Measurements from ENCODE around the gene ADAMTSL4.

DNA sequence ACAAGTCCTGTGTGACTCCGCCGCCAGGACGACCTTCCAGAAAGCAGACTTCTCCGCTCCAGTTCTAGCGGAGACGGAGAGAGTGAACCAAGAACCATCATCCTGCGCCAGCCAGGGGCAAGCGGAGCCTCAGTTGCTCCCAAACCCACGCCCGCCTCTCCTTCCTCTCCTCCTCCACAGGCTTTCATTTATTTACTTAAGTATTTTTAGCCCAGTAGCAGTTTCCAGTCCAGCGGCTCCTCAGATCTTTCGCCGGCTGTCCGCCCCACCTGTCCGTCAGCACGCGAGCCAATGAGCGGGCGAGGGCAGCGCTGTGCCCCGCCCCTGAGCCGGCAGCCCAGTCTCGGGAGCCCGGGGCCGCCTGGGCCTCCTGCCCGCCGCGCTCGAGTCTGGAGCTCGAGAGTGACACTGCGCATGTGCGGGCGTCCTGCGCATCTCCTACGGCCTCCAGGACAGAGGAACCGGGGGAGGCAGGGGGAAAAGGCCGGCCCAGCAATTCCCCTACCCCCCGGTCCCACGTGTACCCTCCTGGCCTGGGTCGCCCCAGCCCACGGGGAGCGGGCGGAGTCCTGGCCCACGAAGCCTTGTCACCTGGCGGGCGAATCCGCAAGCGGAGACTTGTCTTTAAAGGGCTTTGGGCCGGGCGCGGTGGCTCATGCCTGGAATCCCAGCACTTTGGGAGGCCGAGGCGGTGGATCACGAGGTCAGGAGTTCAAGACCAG, 33.7 kb upstream of the ADAMTSL4 start, which contains the start of gene FALEC:
- TF ChIP-seq EZH2phosphoT487 (IDR thresholded peaks at IDR 0.05) (no peak), EZH2 (IDR thresholded peaks at IDR 0.05) (no peak)
- TF ChIP-seq, protein P1, sequence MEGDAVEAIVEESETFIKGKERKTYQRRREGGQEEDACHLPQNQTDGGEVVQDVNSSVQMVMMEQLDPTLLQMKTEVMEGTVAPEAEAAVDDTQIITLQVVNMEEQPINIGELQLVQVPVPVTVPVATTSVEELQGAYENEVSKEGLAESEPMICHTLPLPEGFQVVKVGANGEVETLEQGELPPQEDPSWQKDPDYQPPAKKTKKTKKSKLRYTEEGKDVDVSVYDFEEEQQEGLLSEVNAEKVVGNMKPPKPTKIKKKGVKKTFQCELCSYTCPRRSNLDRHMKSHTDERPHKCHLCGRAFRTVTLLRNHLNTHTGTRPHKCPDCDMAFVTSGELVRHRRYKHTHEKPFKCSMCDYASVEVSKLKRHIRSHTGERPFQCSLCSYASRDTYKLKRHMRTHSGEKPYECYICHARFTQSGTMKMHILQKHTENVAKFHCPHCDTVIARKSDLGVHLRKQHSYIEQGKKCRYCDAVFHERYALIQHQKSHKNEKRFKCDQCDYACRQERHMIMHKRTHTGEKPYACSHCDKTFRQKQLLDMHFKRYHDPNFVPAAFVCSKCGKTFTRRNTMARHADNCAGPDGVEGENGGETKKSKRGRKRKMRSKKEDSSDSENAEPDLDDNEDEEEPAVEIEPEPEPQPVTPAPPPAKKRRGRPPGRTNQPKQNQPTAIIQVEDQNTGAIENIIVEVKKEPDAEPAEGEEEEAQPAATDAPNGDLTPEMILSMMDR (IDR thresholded peaks at IDR 0.05): peak; percentile 14

Measured in neural progenitor cell (in vitro differentiated cells).